Mesodermal cell (in vitro differentiated cells): Measurements from ENCODE around the gene TCERG1.
A peak's percentile ranks its signal among the peaks of the same experiment; 100 is the strongest.

ENCODE experiments used
- H3K27ac ChIP-seq: 2 replicates; pipeline ENCODE4 v1.7.0; 2013; ENCODE audit warnings: mild to moderate bottlenecking, low read depth, low read length, moderate library complexity; ENCODE audit not compliant: severe bottlenecking
- H3K36me3 ChIP-seq: 2 replicates; pipeline ENCODE4 v1.7.1; 2013; ENCODE audit warnings: mild to moderate bottlenecking, low read length, moderate library complexity; ENCODE audit not compliant: control insufficient read depth, insufficient read depth
- H3K4me1 ChIP-seq: one replicate; pipeline ENCODE4 v1.7.1; 2013; ENCODE audit warnings: mild to moderate bottlenecking, low read length; ENCODE audit not compliant: insufficient read depth, control insufficient read depth, poor library complexity, severe bottlenecking
- H3K4me3 ChIP-seq: 2 replicates; pipeline ENCODE4 v1.7.0; 2013; ENCODE audit warnings: low read length, control low read depth, mild to moderate bottlenecking; ENCODE audit not compliant: insufficient read depth, poor library complexity, severe bottlenecking; ENCODE audit errors: extremely low read depth
- H3K9me3 ChIP-seq: 2 replicates; pipeline ENCODE4 v1.7.1; 2013; ENCODE audit warnings: mild to moderate bottlenecking, low read length, moderate library complexity; ENCODE audit not compliant: control insufficient read depth
- WGBS, 2 experiments: methylation state at CpG; one replicate each; pipeline ENCODE4 v1.1.5; 2013; ENCODE audit warnings: missing lambda C conversion rate in 2 of 2; ENCODE audit not compliant: insufficient coverage in 2 of 2; 5-methylcytosine and 5-hydroxymethylcytosine counted together

Gene TCERG1

DNA sequence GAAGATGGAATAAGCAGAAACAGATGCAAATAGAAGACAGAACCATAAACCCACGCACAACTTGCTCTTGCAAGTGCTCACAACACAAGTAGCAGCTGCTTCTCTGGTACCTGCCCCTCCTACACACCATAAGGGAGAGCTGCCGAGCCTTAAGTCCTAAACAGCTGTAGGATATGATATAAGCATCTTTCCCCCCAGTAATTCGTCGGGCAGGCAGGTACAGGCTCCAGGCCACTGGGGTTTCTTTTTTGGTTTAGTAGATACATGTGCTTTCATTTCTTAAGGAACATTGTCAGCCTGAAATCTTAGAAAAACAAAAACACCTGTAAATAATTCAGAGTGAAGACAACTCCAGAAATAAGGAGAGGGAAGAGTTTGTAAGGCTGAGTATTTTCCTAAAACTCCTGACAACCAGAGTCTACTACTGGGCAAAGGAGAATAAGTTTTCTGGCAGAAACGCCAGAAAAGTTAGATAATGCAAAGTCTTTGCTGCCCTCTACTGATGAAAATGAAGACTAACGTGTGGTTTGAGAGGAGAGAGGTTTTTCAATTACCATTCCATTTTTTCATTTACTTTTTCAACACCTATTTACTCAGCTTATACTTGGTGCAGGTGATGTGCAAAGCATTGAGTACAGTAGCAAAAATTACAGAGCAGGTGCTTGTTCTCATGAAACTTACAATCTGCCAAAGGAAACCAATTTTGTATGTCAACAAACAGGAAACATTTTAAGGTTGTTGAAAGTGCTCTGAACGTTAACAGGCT is 20.1 kb upstream of the TCERG1 start:
- H3K4me3 ChIP-seq: no peak overlapping the region
- H3K4me1 ChIP-seq: no peaks in the 10 kb centered on the region
- WGBS, 2 experiments: 59 to 61% methylated on average over 2 to 3 of the region's 7 CpGs
- H3K36me3 ChIP-seq: no peaks in the 10 kb centered on the region
- no peak overlapping the region for H3K27ac ChIP-seq
- H3K9me3 ChIP-seq: no peaks in the 10 kb centered on the region

DNA sequence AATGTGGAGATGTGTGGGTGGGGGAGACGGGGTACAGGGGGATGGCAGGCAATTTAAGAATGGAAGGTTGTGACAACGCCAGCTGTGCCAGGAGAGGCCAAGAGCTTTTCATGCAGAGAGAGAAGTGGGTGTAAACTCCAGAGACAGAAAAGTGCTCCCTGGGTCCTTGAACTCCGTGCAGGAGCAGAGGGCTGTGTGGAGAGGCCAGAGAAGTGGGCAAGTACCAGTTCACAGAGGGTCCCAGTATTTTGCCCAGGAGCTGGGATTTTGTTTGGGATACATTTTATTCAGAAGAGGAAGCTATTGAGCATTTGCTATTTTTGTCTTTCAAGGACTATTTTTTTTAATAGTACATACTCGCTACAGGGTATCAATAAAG is 19.5 kb upstream of the TCERG1 start:
- H3K36me3 ChIP-seq: no peaks in the 10 kb centered on the region
- H3K27ac ChIP-seq: no peak overlapping the region
- WGBS, 2 experiments: 46 to 57% methylated on average over 3 of the region's 4 CpGs
- no peaks in the 10 kb centered on the region for H3K4me1 ChIP-seq
- H3K9me3 ChIP-seq: no peaks in the 10 kb centered on the region
- H3K4me3 ChIP-seq: no peak overlapping the region

DNA sequence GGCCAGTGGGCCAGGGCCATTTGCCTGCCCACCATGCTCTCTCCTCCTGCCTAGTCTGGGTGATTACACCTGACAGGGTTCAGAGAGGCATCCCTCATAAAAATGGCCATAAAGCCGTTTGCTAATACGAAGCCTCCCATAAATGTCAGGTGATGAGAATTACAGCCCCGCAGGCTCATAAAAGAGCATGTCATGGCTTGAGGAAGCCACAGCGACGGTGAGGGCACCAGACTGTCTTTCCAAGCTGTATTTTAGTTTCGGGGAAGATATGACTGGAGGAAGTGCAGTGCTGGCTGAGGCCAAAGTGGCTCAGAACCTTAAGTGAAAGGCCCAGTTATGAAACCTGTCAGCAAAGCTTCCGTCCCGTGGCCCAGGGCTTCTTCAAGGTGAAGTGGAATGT is 18.5 kb upstream of the TCERG1 start:
- Histone ChIP-seq H3K27ac (no peak overlapping the region), H3K9me3 (no peaks in the 10 kb centered on the region), H3K4me1 (no peaks in the 10 kb centered on the region), H3K36me3 (no peaks in the 10 kb centered on the region), H3K4me3 (no peak overlapping the region)
- 75 to 82% methylated on average over 8 of the region's 8 CpGs for WGBS, 2 experiments

DNA sequence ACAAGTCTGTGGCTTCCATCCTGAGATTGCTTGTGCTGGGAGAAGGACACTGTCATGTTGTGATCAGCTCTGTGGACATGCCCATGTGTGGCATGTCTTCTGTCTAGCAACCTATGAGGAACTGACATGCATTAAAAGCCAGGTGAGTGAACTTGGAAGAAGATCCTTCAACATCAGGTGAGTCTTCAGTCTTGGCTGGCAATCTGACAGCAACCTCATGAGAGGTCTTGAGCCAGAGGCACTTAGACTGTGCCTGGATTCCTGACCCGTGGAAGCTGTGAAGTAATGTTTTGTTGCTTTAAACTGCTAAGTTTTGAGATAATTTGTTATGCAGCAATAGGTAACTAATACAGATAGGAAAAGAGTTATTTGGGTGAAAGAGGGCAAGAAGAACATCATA is 6.8 kb upstream of the TCERG1 start:
- Histone ChIP-seq H3K27ac (no peak overlapping the region), H3K36me3 (no peaks in the 10 kb centered on the region), H3K4me3 (no peak overlapping the region), H3K9me3 (no peaks in the 10 kb centered on the region), H3K4me1 (no peaks in the 10 kb centered on the region)
- WGBS, 2 experiments: 67 to 100% methylated on average over 1 of the region's 1 CpG

DNA sequence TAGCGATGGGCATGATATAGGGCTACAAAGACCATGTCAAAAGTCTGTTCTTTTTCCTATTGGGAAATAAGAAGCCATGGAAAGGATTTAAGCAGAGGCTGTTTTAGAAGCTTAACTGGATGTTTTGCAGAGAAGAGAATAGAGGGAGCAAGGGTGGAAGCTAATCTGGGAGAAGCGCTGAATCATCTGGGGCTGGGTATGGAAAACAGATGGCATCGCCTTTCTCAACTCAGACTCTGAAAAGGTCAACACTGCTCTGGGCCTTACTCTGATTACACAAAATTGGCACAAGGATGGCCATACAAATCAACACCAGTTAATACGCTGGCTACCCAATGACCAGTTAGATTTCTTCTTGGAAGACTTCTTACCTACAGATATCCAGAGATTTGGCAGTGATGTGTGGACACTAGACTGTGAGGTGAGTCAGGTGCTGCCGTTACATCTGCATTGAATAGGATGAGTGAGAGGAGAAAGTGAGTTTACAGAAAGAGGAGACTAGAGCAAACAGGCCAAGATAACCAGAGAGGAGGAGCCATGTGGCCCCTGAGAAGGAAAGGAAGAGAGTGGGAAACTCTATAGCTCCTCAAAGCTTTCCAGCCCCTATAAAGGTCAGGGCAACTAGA is 6.2 kb upstream of the TCERG1 start:
- 91 to 96% methylated on average over 4 to 5 of the region's 5 CpGs for WGBS, 2 experiments
- H3K4me3 ChIP-seq: no peak overlapping the region
- no peak overlapping the region for H3K27ac ChIP-seq
- H3K9me3 ChIP-seq: no peaks in the 10 kb centered on the region
- H3K36me3 ChIP-seq: no peaks in the 10 kb centered on the region
- no peaks in the 10 kb centered on the region for H3K4me1 ChIP-seq

DNA sequence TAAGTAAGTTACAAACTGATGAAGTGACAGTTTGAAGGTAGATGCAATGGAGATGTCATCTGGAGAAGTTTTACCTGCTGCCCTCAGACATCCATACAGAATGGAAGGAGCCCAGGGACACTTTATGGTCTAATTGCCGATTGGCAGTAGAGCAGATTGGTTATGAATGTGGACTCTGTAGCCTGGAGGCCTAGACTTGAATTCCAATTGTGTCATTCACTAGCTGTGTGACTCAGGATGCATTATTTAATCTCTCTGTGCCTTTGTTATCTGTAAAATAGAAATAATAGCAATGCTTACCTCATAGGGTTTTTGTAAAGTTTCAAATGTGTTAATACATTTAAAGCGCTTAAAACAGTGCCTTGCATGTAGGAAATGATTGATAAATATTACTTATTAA is 5.2 kb upstream of the TCERG1 start:
- no CpG with 5 or more reads among the region's 2 CpGs for WGBS, 2 experiments
- H3K36me3 ChIP-seq: no peaks in the 10 kb centered on the region
- no peaks in the 10 kb centered on the region for H3K9me3 ChIP-seq
- H3K4me3 ChIP-seq: no peak overlapping the region
- no peaks in the 10 kb centered on the region for H3K4me1 ChIP-seq
- H3K27ac ChIP-seq: no peak overlapping the region

DNA sequence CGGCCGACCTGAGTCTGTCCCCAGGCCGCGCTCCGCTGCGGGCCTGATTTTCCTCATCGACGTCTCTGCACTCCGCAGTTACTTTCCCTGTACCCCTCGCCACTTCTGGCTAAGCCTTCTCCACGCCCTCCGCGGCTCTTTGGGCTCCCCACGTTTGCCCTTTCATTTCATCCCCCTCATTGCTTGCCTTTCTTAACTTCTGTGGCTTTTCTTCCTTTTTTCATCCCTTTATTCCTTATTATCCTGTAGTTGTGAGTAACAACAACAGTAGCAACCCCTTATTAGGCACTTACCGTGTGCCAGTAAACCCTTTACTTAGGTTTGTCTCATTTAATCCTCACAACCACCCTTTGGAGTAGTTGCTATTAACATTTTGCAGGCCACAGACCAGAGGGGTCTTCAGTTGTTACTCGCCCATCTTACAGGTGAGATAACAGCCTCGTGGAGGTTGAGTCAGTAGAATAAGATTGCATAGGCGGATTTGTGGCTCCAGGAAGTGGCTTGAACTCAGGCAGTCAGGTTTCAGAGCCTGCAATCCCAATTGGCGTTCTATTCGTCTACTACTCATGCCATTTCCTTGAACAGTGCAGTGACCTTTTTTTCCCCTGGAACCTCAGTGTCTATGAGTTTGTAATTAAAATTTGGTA is 724 bp downstream of the TCERG1 start:
- Histone ChIP-seq H3K4me1 (peaks cover 7% of the 10 kb centered on the region), H3K9me3 (no peaks in the 10 kb centered on the region), H3K27ac (peak overlapping the region; percentile 95), H3K36me3 (peaks cover 3% of the 10 kb centered on the region), H3K4me3 (peak overlapping the region; percentile 99)
- 0 to 1% methylated on average over 10 to 19 of the region's 20 CpGs for WGBS, 2 experiments

DNA sequence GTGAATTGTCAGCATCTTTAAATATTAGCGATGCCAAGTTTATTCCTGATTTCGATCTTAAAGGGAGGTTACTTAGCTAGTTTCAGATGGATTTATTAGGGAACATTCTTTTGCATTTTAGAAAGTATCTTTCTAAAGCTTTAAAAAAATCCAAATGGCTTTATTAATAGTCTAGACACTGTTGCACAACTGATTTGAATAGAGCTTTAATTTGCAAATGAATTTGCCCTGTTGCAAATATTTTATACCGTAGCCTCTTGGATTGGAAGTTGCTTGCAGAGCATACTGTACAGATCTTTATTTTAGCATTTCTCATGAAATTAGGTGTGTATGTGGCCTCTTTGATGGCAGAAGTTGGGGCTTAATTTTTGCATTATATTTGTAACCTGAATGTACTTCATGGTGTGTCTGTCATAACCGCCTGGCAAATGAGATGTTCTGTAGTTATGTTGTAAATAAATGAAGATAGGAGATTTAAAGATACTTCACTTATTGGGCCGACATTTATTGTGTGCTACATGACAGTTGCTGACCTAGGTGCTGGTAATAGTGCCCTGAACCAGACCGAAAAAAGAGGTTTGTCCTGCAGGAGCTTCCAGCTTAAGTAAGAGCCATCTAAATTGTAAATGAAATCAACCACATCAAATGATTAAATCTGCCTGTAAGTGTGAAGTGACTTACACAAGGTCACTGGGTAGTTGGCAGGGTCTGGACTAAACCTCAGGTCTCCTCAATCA is 1.8 kb downstream of the TCERG1 start:
- H3K4me1 ChIP-seq: peaks cover 7% of the 10 kb centered on the region
- H3K9me3 ChIP-seq: no peaks in the 10 kb centered on the region
- H3K36me3 ChIP-seq: peaks cover 3% of the 10 kb centered on the region
- H3K4me3 ChIP-seq: peak overlapping the region; percentile 99
- H3K27ac ChIP-seq: no peak overlapping the region
- WGBS, 2 experiments: 77 to 90% methylated on average over 2 to 4 of the region's 6 CpGs

DNA sequence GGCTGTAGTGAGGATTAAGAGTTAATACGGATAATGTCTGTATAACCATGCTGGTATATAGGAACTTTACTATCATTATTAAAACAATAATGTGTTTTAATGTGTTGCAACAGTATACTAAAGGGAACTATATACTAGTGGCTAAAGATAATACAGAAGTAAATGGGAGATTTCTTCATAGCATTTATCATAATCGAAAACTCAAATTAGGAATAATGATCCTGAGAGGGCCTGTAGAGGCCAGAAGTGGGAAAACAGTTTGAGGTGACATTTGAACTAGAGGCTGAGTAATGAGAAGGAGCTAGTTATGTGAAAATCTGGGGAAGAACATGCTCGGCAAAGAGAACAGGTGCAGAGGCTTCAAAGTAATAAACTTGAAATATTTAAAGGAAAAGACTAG is 2.9 kb downstream of the TCERG1 start:
- no peaks in the 10 kb centered on the region for H3K9me3 ChIP-seq
- WGBS, 2 experiments: 100% methylated on average over 1 to 2 of the region's 3 CpGs
- no peak overlapping the region for H3K27ac ChIP-seq
- H3K4me1 ChIP-seq: peaks cover 7% of the 10 kb centered on the region
- H3K36me3 ChIP-seq: peaks cover 5% of the 10 kb centered on the region
- no peak overlapping the region for H3K4me3 ChIP-seq

DNA sequence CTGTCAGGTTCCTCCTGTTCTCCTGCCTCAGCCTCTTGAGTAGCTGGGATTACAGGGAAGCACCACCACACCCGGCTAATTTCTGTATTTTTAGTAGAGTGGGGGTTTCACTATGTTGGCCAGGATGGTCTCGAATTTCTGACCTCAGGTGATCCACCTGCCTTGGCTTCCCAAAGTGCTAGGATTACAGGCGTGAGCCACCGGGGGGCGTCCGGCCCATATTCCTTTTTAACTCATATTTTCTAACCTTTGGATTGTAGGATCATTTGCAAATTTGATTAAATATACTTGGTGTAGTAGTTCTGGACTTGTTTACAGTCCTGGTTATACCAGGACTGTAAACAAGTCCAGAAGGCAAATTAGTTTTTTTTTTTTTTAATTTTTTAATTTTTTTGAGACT is 4.3 kb downstream of the TCERG1 start:
- H3K4me1 ChIP-seq: peaks cover 7% of the 10 kb centered on the region
- 67 to 80% methylated on average over 1 of the region's 6 CpGs for WGBS, 2 experiments
- no peak overlapping the region for H3K27ac ChIP-seq
- no peaks in the 10 kb centered on the region for H3K9me3 ChIP-seq
- H3K4me3 ChIP-seq: no peak overlapping the region
- H3K36me3 ChIP-seq: peaks cover 15% of the 10 kb centered on the region
